ENCODE results near the gene ANKRD10.

ANKRD10 gene

DNA sequence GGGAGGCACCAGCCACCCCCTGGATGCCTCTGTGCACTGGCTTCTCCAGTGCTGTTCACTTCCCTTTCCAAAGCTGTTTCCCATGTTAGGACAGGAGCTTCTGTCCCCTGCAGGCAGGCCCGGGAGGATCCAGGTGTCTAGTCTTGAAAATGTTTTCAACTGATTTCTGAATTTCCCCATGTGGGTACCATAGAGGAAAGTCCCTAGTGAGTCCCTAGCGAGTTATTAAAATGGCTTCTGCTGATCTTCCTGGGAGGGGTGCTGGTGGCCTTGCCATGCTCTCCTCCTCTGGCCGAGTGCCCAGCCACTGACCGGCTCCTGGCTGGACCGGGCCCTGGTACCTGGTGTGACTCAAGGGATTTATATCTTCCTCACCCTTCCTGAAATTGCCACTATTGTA is 5.2 kb upstream of the ANKRD10 start:
- FAIRE-seq (no peak), DNase-seq (ENCODE audit: insufficient read length, low spot score) (no peak)
- TF ChIP-seq, protein P1, sequence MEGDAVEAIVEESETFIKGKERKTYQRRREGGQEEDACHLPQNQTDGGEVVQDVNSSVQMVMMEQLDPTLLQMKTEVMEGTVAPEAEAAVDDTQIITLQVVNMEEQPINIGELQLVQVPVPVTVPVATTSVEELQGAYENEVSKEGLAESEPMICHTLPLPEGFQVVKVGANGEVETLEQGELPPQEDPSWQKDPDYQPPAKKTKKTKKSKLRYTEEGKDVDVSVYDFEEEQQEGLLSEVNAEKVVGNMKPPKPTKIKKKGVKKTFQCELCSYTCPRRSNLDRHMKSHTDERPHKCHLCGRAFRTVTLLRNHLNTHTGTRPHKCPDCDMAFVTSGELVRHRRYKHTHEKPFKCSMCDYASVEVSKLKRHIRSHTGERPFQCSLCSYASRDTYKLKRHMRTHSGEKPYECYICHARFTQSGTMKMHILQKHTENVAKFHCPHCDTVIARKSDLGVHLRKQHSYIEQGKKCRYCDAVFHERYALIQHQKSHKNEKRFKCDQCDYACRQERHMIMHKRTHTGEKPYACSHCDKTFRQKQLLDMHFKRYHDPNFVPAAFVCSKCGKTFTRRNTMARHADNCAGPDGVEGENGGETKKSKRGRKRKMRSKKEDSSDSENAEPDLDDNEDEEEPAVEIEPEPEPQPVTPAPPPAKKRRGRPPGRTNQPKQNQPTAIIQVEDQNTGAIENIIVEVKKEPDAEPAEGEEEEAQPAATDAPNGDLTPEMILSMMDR (IDR thresholded peaks at IDR 0.05; ENCODE audit: insufficient read depth, missing control alignments), result no peak

DNA sequence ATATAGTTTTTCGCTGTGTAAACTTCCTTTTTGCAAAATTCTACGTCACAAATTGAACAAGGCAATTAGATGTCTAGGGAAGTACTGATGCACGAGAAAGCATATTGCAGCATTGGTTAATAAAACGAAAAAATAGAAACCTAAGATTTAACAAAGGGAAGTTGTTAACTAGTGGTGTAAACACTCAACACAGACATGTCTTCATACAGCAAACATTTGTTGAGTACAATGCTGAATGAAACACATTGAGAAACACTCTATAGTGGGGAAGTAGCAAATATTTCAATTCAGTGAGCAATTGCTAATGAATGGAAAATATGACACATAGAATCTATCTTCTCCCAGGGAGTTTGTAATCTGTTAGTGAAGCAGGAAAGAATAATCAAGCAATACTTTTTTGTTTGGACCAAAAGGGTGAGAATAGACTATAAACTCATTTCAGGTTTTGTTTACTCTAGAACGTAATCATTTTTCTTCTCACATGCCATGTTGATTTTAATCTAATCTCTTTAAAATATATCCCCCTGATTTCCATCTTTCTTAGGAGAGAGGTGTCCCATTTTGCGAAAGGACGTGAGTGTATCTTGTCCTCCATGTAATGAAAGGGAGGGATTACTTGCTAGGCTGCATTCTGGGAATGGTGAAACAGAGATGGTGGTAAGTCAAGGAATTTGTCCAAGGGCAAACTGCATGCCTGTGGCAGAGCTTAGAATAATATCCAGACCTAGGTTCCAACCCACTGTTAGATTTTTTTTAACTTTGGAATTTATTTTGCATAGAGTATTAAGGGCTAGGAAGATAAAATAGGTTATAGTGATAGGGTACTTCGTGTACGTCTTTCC is 1.7 kb upstream of the ANKRD10 start:
- TF ChIP-seq, protein P1 (IDR thresholded peaks at IDR 0.05; ENCODE audit: insufficient read depth, missing control alignments), result no peak
- FAIRE-seq (no peak), DNase-seq (ENCODE audit: insufficient read length, low spot score) (no peak)

DNA sequence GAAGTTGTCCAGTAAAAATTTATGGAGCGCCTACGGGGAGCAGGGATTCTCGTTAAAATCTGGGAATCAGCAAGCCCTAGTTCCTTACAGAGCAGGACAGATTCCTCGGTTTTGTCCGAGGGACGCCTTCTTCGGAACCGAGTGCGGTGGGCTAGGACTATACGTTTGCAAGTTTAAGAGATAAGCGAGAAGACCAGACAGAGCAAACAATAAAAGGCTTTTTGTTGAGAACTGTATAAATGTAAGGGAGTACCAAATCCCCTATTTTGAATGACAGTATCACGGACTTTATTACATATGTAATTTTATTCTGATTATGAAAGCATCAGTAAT is 971 bp upstream of the ANKRD10 start:
- no peak for DNase-seq (ENCODE audit: insufficient read length, low spot score)
- TF ChIP-seq, protein P1 (IDR thresholded peaks at IDR 0.05; ENCODE audit: insufficient read depth, missing control alignments), result no peak
- FAIRE-seq, result no peak

DNA sequence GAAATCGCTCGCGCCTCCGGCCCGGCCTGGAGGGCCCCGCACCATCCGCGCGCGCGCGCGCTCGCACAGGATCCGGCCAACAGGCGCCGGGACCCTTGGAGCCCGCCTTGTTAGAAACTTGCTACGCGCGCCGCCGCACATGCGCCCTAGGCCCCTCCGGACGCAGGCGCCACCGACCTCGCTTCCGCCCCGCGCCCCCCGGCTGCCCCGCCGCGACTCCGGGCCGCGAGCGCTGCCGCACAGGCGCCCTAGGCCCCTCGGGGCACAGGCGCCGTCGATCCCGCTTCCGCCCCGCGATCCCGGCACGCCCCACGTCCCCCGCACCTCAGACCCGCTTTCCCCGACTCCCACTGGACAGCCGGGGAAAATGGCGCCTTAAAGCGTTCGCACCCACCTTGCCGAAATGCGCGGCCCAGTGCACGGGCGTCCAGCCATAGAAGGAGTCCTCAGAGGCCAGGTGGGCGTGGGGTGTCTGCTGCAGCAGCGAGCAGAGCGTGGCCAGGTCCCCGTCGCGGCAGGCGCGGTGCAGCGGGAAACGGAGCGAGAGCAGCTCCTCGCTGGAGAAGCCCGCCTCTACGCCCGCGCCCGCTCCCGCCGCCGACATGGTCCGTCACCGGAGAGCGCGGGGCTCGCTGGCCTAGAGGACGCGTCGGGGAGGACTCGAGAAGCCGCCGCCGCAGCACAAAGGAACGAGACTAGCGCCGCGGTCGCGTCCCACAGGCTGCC is 375 bp downstream of the ANKRD10 start:
- TF ChIP-seq, protein P1 (IDR thresholded peaks at IDR 0.05; ENCODE audit: insufficient read depth, missing control alignments), result no peak
- DNase-seq (ENCODE audit: insufficient read length, low spot score) (peak; percentile 38), FAIRE-seq (no peak)

DNA sequence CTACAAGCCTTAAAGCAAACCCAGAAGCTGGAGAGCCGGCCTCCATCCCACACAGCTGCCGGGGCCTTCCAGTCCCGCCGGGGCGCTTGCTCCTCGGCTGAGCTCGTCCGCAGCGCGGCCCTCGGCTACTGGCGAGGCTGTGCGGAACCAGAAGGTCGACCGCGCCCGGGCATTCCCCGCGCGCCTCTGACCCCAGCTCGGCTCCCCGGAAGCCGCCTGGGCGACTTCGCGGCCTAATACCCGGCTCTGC is 863 bp downstream of the ANKRD10 start:
- DNase-seq (ENCODE audit: insufficient read length, low spot score) (no peak), FAIRE-seq (no peak)
- TF ChIP-seq, protein P1 (IDR thresholded peaks at IDR 0.05; ENCODE audit: insufficient read depth, missing control alignments), result no peak

DNA sequence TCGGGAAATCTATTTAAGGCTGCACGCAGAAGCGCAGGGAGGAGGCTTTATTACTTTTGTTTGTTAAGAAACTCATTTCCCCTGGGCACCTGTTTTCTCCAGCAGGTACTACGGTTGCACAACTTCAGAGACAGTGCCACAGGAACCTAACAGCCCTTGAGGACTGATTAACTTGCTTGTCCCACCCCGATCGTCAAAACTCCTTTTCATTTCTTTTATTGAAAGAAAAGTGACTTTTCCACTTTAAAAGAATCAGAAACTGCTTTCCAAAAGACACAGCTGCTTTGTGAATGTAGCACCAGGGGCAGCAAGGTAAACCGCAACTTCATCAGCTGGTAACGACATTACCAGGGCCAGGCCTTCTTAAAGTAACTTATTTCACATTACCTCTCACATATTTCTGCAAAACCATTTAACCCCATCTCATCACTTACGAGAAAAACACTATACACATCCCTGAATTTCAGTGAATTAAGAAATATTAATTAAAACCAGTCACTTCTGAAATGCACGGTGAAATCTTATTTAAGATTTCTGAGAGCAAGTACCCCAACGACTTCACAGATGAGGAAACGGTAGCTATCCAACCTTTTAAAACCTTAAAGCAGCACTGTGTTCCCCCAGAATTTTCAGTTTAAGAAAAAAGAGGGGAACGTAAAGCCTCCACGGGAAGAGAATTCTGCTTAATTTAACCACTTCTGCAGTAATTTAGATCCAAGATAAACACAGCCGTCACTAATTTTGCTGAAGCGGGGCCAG is 1.4 kb downstream of the ANKRD10 start:
- TF ChIP-seq, protein P1 (IDR thresholded peaks at IDR 0.05; ENCODE audit: insufficient read depth, missing control alignments), result no peak
- FAIRE-seq (no peak), DNase-seq (ENCODE audit: insufficient read length, low spot score) (no peak)

Measured in D721Med (cell line).